GM23338 (cell line): ENCODE data around the gene FAM219A. TPM values are rescaled to one million over a fixed set of nuclear protein-coding genes. Genes with fewer than 3 reads are reported as not detected.

Source experiments
- ATAC-seq: fragments of 200-7000 bp; cut with Tn5 transposase; 3 replicates; pipeline ENCODE4 v1.9.1; 2020
- DNase-seq: peaks from one replicate; pipeline ENCODE4 v3.0.0-alpha.2; 2015; ENCODE audit warnings: low spot score
- H2AFZ ChIP-seq: fragments of 200-600 bp; sonication (generic); 2 replicates; pipeline ENCODE4 v1.8.0; 2016; ENCODE audit warnings: antibody characterized with exemption, mild to moderate bottlenecking, moderate library complexity
- H3F3A ChIP-seq: fragments of 200-600 bp; sonication (generic); replicated peaks from 2 replicates; pipeline ENCODE4 v1.8.0; 2017; ENCODE audit warnings: antibody characterized with exemption, mixed run types, low read depth
- H3K27ac ChIP-seq: fragments of 200-600 bp; sonication (generic); 2 replicates; pipeline ENCODE4 v1.6.1; 2016; ENCODE audit warnings: low read depth
- H3K27me3 ChIP-seq: fragments of 200-600 bp; sonication (generic); 2 replicates; pipeline ENCODE4 v1.8.0; 2016; ENCODE audit warnings: mild to moderate bottlenecking, mixed run types, moderate library complexity; ENCODE audit not compliant: insufficient read depth
- H3K36me3 ChIP-seq: fragments of 200-600 bp; sonication (generic); 2 replicates; pipeline ENCODE4 v1.8.0; 2016; ENCODE audit warnings: mild to moderate bottlenecking; ENCODE audit not compliant: insufficient read depth
- H3K4me1 ChIP-seq: fragments of 200-600 bp; sonication (generic); 2 replicates; pipeline ENCODE4 v1.8.0; 2016; ENCODE audit warnings: mild to moderate bottlenecking, moderate library complexity; ENCODE audit not compliant: insufficient read depth
- H3K4me2 ChIP-seq: fragments of 200-600 bp; sonication (generic); 2 replicates; pipeline ENCODE4 v1.7.1; 2017; ENCODE audit warnings: mixed run types
- H3K4me3 ChIP-seq: fragments of 200-600 bp; sonication (generic); 2 replicates; pipeline ENCODE4 v1.6.1; 2016; ENCODE audit warnings: mixed run types
- H3K79me2 ChIP-seq: fragments of 200-600 bp; sonication (generic); replicated peaks from 2 replicates; pipeline ENCODE4 v1.8.0; 2017; ENCODE audit warnings: mild to moderate bottlenecking; ENCODE audit not compliant: insufficient read depth
- H3K9me2 ChIP-seq: fragments of 200-600 bp; sonication (generic); 2 replicates; pipeline ENCODE4 v1.8.0; 2017; ENCODE audit not compliant: insufficient read depth
- H4K20me1 ChIP-seq: fragments of 200-600 bp; sonication (generic); replicated peaks from 2 replicates; pipeline ENCODE4 v1.8.0; 2017; ENCODE audit warnings: mild to moderate bottlenecking; ENCODE audit not compliant: insufficient read depth
- H3K27ac Mint-ChIP-seq: 2 replicates; pipeline ENCODE4 v1.8.0; 2020; ENCODE audit warnings: inconsistent platforms, mild to moderate bottlenecking, moderate library complexity, mixed read lengths
- H3K27me3 Mint-ChIP-seq: 3 replicates; pipeline ENCODE4 v1.8.0; 2022; ENCODE audit warnings: low read depth, mild to moderate bottlenecking, moderate library complexity, mixed read lengths, inconsistent platforms; ENCODE audit not compliant: insufficient read depth, poor library complexity
- H3K36me3 Mint-ChIP-seq: 3 replicates; pipeline ENCODE4 v1.8.0; 2021; ENCODE audit warnings: low read depth, mild to moderate bottlenecking, inconsistent platforms, moderate library complexity, mixed read lengths
- H3K4me1 Mint-ChIP-seq: 3 replicates; pipeline ENCODE4 v1.8.0; 2020; ENCODE audit warnings: mild to moderate bottlenecking, inconsistent platforms, mixed read lengths
- H3K4me3 Mint-ChIP-seq: 3 replicates; pipeline ENCODE4 v1.8.0; 2021; ENCODE audit warnings: moderate library complexity, mild to moderate bottlenecking, inconsistent platforms, mixed read lengths
- H3K9me3 Mint-ChIP-seq: 3 replicates; pipeline ENCODE4 v1.8.0; 2020; ENCODE audit warnings: moderate library complexity, mild to moderate bottlenecking, inconsistent platforms, mixed read lengths
- CREB1 ChIP-seq: fragments of 250-450 bp; sonication (Bioruptor Pico); IDR thresholded peaks from 2 replicates; pipeline ENCODE4 v1.5.0; 2020; ENCODE audit warnings: low read depth, mild to moderate bottlenecking, moderate library complexity
- ETS1 ChIP-seq: IDR thresholded peaks from 2 replicates; pipeline ENCODE4 v1.6.1; 2016; ENCODE audit warnings: antibody characterized with exemption
- EZH2 ChIP-seq: fragments of 200-600 bp; sonication (generic); IDR thresholded peaks from one replicate; pipeline ENCODE4 v1.8.0; 2017; ENCODE audit warnings: antibody characterized with exemption, mild to moderate bottlenecking, low read depth; ENCODE audit not compliant: unreplicated experiment
- EZH2phosphoT487 ChIP-seq: fragments of 200-600 bp; sonication (generic); IDR thresholded peaks from one replicate; pipeline ENCODE4 v1.8.1; 2018; ENCODE audit warnings: antibody characterized with exemption; ENCODE audit not compliant: unreplicated experiment
- JUNB ChIP-seq: IDR thresholded peaks from one replicate; pipeline ENCODE4 v1.6.1; 2016; ENCODE audit warnings: antibody characterized with exemption; ENCODE audit not compliant: unreplicated experiment
- NANOG ChIP-seq: IDR thresholded peaks from 2 replicates; pipeline ENCODE4 v1.6.1; 2016; ENCODE audit warnings: antibody characterized with exemption, borderline replicate concordance
- STAT1 ChIP-seq: IDR thresholded peaks from one replicate; pipeline ENCODE4 v1.6.1; 2016; ENCODE audit warnings: antibody characterized with exemption; ENCODE audit not compliant: unreplicated experiment
- polyA plus RNA-seq: library from polyadenylated mRNA; unstranded; fragments of >200 nt; fragmentation: Nextera tagmentation; extraction: Ambion mirVana; gene quantifications from 2 replicates; pipeline ENCODE4 v1.2.1, GENCODE V29; 2016
- total RNA-seq: library from RNA; depleted of rRNA; stranded (reverse); fragments of >200 nt; shearing (Covaris generic); gene quantifications from 2 replicates; pipeline ENCODE4 v1.2.3, GENCODE V29; 2014
- TF ChIP-seq, protein P1 (sequence below): IDR thresholded peaks from one replicate; pipeline ENCODE4 v1.6.1; 2018; ENCODE audit warnings: antibody characterized with exemption; ENCODE audit not compliant: unreplicated experiment
- TF ChIP-seq, protein P2 (sequence below), 2 experiments: fragments of 200-600 bp in 1 of 2; sonication (generic) in 1 of 2; conservative IDR thresholded peaks; 2 replicates each; pipeline versions ENCODE4 v1.5.1 to v1.6.1; 2016 to 2017; ENCODE audit warnings: antibody characterized with exemption in 2 of 2, low read depth in 2 of 2, mild to moderate bottlenecking in 2 of 2, moderate library complexity in 1 of 2

The FAM219A gene
- total and polyA plus RNA-seq, 2 experiments from 2014 or later: 3.8 to 7.2 TPM

DNA sequence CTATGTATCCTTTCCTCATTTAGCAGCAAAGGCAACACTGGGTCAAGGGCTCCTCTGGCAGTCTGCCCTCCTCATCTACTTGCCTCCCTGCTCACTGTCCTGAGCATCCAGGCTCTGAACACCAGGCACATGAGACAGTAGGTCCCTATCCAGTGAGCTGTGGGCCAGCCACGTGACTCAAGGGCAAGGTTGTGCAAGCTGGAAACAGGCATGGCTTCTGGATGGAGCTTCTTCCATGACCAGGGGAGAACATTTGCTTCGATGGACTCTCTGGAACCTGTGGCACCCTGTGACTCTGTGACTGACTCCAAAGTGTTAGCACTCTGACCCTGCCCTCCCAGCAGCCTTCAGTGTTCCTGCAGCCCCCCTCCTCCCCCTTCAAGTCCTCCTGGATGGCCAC lies 33.2 kb upstream of the FAM219A start:
- Histone ChIP-seq H2AFZ (no peak overlapping the region), H3K4me2 (no peak overlapping the region), H4K20me1 (no peaks in the 10 kb centered on the region; the same call in 1 of the 2 replicates), H3K4me3 (no peak overlapping the region), H3K36me3 (no peaks in the 10 kb centered on the region), H3K4me1 (no peaks in the 10 kb centered on the region), H3K27me3 (no peaks in the 10 kb centered on the region), H3K9me2 (no peaks in the 10 kb centered on the region), H3F3A (no peaks in the 10 kb centered on the region), H3K79me2 (no peaks in the 10 kb centered on the region), H3K27ac (no peak overlapping the region)
- Mint-ChIP-seq H3K9me3 (no peaks in the 10 kb centered on the region), H3K4me3 (no peak overlapping the region), H3K27me3 (no peaks in the 10 kb centered on the region), H3K27ac (no peak overlapping the region), H3K4me1 (no peaks in the 10 kb centered on the region; the same call in 2 of the 3 replicates), H3K36me3 (no peaks in the 10 kb centered on the region)
- DNase-seq (no peak), ATAC-seq (no peak)
- no peak for TF ChIP-seq NANOG
- TF ChIP-seq, protein P1, sequence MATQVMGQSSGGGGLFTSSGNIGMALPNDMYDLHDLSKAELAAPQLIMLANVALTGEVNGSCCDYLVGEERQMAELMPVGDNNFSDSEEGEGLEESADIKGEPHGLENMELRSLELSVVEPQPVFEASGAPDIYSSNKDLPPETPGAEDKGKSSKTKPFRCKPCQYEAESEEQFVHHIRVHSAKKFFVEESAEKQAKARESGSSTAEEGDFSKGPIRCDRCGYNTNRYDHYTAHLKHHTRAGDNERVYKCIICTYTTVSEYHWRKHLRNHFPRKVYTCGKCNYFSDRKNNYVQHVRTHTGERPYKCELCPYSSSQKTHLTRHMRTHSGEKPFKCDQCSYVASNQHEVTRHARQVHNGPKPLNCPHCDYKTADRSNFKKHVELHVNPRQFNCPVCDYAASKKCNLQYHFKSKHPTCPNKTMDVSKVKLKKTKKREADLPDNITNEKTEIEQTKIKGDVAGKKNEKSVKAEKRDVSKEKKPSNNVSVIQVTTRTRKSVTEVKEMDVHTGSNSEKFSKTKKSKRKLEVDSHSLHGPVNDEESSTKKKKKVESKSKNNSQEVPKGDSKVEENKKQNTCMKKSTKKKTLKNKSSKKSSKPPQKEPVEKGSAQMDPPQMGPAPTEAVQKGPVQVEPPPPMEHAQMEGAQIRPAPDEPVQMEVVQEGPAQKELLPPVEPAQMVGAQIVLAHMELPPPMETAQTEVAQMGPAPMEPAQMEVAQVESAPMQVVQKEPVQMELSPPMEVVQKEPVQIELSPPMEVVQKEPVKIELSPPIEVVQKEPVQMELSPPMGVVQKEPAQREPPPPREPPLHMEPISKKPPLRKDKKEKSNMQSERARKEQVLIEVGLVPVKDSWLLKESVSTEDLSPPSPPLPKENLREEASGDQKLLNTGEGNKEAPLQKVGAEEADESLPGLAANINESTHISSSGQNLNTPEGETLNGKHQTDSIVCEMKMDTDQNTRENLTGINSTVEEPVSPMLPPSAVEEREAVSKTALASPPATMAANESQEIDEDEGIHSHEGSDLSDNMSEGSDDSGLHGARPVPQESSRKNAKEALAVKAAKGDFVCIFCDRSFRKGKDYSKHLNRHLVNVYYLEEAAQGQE: no peak

DNA sequence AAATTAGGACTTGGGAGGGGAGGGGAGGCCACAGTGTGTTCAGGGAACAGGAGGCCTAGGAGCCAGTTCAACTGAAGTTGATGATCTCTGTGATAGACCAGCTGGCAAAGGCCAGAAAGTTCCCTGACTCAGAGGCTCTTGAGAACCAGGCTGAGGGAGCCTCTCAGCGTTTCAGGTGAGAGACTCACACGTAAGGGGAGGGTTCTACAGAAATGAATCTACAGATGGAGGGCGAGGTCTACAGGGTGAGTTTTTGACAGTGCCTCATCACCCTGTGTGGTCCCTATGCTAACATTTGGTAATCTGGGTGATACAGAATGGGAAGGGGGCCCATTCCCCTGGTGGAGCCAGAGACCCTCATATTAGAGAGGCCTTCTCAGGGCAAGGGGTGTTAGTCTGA lies 32.4 kb upstream of the FAM219A start:
- Histone ChIP-seq H3K4me1 (no peaks in the 10 kb centered on the region), H4K20me1 (no peaks in the 10 kb centered on the region; the same call in 1 of the 2 replicates), H3F3A (no peaks in the 10 kb centered on the region), H3K36me3 (no peaks in the 10 kb centered on the region), H3K79me2 (no peaks in the 10 kb centered on the region), H2AFZ (no peak overlapping the region), H3K4me2 (no peak overlapping the region), H3K9me2 (no peaks in the 10 kb centered on the region), H3K27ac (no peak overlapping the region), H3K4me3 (no peak overlapping the region), H3K27me3 (no peaks in the 10 kb centered on the region)
- Mint-ChIP-seq H3K36me3 (no peaks in the 10 kb centered on the region), H3K27ac (no peak overlapping the region), H3K9me3 (no peaks in the 10 kb centered on the region), H3K4me3 (no peak overlapping the region), H3K27me3 (peaks cover under 1% of the 10 kb centered on the region), H3K4me1 (no peaks in the 10 kb centered on the region; the same call in 2 of the 3 replicates)
- no peak for ATAC-seq
- no peak for DNase-seq
- TF ChIP-seq, protein P2, sequence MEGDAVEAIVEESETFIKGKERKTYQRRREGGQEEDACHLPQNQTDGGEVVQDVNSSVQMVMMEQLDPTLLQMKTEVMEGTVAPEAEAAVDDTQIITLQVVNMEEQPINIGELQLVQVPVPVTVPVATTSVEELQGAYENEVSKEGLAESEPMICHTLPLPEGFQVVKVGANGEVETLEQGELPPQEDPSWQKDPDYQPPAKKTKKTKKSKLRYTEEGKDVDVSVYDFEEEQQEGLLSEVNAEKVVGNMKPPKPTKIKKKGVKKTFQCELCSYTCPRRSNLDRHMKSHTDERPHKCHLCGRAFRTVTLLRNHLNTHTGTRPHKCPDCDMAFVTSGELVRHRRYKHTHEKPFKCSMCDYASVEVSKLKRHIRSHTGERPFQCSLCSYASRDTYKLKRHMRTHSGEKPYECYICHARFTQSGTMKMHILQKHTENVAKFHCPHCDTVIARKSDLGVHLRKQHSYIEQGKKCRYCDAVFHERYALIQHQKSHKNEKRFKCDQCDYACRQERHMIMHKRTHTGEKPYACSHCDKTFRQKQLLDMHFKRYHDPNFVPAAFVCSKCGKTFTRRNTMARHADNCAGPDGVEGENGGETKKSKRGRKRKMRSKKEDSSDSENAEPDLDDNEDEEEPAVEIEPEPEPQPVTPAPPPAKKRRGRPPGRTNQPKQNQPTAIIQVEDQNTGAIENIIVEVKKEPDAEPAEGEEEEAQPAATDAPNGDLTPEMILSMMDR (conservative IDR thresholded peaks at IDR 0.05; ENCODE audit: low read depth in 2 of 2): no peak
- TF ChIP-seq EZH2phosphoT487 (no peak), EZH2 (no peak), CREB1 (no peak), NANOG (no peak), JUNB (no peak), STAT1 (no peak), ETS1 (no peak)
